ENCODE measurements around the gene CLDN16. TPM values are rescaled to one million over a fixed set of nuclear protein-coding genes. Genes with fewer than 3 reads are reported as not detected.

CLDN16 gene
- total and polyA plus RNA-seq, 2 of the 4 experiments (the other 2 are of a cell fraction) = under 0.01 to 0.09 TPM

DNA sequence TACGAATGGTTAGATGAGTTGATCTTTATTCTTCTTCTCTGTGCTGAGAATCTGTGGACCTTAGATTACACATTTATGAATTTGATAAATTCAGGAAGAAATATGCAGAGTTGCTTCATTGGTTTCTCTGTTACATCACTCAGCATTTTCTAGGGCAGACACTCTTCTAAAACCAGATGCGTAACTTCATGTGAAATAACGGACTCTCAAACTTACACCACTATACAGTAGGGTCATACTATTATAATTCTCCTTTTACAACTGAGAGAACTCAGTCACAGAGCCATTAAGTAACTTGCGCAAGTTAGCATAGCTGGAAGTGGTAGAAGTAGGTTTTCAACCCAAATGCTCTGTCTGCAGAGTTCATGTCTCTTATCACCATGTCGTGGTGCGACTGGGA lies 56.0 kb downstream of the CLDN16 start:
- no TSS peak for BruUV-seq (replicated peaks)
- intact Hi-C loops (cut with micrococcal nuclease) = loop anchor here (5.0 kb wide), 3 partner anchors 217 to 482 kb away; no protein-coding TSS in a partner anchor
- Histone ChIP-seq H3K23ac (ENCODE audit: low read depth, low read length) (no peak overlapping the region), H2BK15ac (ENCODE audit: low read depth, low read length) (no peak overlapping the region), H3K18ac (ENCODE audit: low read depth, low read length) (no peak overlapping the region), H4K20me1 (ENCODE audit: insufficient read depth, low read length) (no peaks in the 10 kb centered on the region), H3K27me3 (ENCODE audit: control insufficient read depth, insufficient read depth, low read length) (no peaks in the 10 kb centered on the region), H4K8ac (ENCODE audit: low read depth in 2 of 2, low read length in 2 of 2) (no peak overlapping the region), H4K5ac (ENCODE audit: low read depth, low read length) (no peak overlapping the region), H2BK20ac (ENCODE audit: low read depth, low read length) (no peak overlapping the region), H4K91ac (ENCODE audit: insufficient read depth, low read depth, low read length) (no peak overlapping the region), H3K4me3 (ENCODE audit: insufficient read depth, low read depth, low read length) (no peak overlapping the region), H2AK9ac (replicated peaks; ENCODE audit: low read depth, low read length, poor library complexity) (no peak overlapping the region), H3K4me2 (ENCODE audit: low read depth, low read length) (no peak overlapping the region), H3K79me1 (ENCODE audit: low read depth in 1 of 2, low read length in 2 of 2) (no peaks in the 10 kb centered on the region), H2BK5ac (ENCODE audit: low read depth, low read length, poor library complexity, severe bottlenecking) (no peak overlapping the region), H3K27ac (ENCODE audit: insufficient read depth, low read length) (no peak overlapping the region), H2BK120ac (ENCODE audit: low read depth, low read length) (no peak overlapping the region), H3K14ac (replicated peaks; ENCODE audit: low read depth, low read length) (no peak overlapping the region), H3K9me3 (ENCODE audit: control insufficient read depth, insufficient read depth, low read length) (no peaks in the 10 kb centered on the region), H3K4me1 (ENCODE audit: control insufficient read depth, insufficient read depth, low read length) (no peaks in the 10 kb centered on the region), H2AK5ac (ENCODE audit: low read depth, low read length) (no peak overlapping the region), H3K9me1 (ENCODE audit: insufficient read depth, low read length) (no peaks in the 10 kb centered on the region), H2AFZ (replicated peaks; ENCODE audit: low read length, poor library complexity) (no peak overlapping the region), H3K56ac (ENCODE audit: extremely low read depth, insufficient read depth, low read length) (no peak overlapping the region), H3K4ac (ENCODE audit: low read depth, low read length) (no peak overlapping the region), H3K9ac (ENCODE audit: low read depth, low read length) (no peak overlapping the region), H3K36me3 (ENCODE audit: control insufficient read depth, insufficient read depth, low read length) (no peaks in the 10 kb centered on the region)
- dilution Hi-C loops (cut with HindIII; ENCODE audit: low sequenced_read_pairs, unreplicated experiment) = no loop called here
- WGBS, 2 experiments (ENCODE audit: extremely low coverage in 2 of 2, insufficient read length in 1 of 2) = 83% methylated on average over 2 of the region's 6 CpGs; no CpG with 5 or more reads in 1 of the 2 experiments
- ChIA-PET POLR2A (ENCODE audit: unreplicated experiment) (no interaction called here), CTCF (interaction anchor here (0.9 to 2.6 kb wide), 4 partner anchors 9 to 482 kb away, joined by 3 to 13 read pairs (median 6); no protein-coding TSS in a partner anchor)
- ATAC-seq (ENCODE audit: low read depth) = no peak
- in situ Hi-C loops (cut with MboI; ENCODE audit: low sequenced_read_pairs) = no loop called here
- DNase-seq = no peak
- no peak for TF ChIP-seq BHLHE40 (IDR thresholded peaks at IDR 0.05; ENCODE audit: low read depth, low read length)
- TF ChIP-seq CEBPB (IDR thresholded peaks at IDR 0.05; ENCODE audit: low read depth, low read length) = no peak
